HG03565 (cell line): ENCODE results near the gene SPARC.
A peak's percentile ranks its signal among the peaks of the same experiment; 100 is the strongest.

Experiments
- ATAC-seq: cut with Tn5 transposase; IDR thresholded peaks from one replicate; pipeline ENCODE4 v1.9.1; 2021; ENCODE audit warnings: mild to moderate bottlenecking, moderate library complexity; ENCODE audit not compliant: unreplicated experiment

SPARC gene

DNA sequence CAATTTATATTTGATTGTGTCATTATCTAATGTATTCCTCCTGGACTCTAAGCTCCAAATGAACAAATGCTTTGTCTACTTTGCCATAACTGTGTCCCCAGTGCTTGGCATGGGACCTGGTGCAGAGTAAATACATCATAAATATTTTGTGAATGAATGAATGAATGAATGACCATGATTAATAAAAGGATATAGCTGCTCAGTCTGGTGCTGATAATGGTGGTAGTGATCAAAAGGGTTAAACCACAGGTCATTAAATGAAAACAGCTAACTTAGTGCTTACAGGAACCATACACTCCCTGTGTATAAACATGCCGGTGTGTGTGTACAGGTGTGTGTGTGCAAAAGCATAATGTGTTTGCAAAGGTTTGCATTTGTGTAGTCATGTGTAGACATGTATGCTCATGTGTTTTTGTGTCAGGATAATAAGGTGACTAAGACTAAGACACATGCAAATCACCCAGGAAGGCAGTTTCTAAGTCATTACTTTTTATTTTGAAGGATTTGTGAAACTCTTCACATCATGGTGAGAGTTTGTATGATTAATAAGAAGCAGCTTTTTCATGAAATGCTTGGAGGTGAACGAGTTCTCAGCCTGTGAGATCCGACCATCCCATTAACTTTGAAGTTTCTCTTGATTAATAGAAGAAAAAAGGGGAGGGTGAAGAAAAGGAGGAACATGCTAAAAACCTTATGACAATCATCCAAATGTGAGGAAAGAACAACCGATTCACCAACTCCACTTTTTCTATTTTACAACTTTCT, 24.6 kb downstream of the SPARC start:
- peak; percentile 78 for ATAC-seq

DNA sequence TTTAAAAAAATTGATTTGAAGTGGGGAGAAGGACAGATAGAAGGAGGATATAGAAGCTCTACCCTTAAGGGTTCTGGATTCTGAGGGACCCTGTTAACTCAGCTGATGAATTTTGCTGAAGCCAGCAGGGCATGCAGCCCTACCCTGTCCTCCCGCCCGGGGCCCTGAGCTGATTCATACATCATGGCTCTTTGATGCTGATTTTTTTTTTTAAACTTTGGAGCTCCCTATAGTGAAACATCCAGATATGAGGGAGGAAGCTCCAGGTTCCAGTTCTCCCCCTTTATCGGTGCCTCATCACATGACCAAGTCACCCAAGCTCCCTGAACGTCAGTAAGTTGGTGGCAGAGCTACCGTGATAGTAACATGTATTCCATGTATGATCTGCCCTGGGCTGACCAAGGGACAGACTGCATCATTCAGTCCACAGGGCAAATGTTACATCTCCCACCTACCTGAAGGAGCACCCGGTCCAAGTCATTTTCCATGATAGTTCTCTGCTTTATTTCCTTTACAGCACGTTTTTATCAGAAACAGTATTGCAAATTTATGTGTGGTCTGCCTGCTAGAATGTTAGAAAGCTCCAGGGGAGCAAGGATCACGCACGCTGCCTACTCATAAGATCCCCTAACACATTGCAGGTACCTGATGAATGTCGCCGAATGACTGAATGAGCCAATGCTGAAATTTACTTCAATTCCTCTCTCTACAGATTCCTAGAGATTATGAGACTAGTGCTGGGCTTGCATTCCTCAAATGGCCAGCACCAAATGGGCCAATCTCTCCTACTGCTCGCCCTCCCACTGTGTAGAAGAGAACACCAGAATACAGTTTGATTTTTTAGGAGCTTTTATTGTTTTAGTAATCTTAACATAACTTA, 25.9 kb downstream of the SPARC start:
- no peak for ATAC-seq

DNA sequence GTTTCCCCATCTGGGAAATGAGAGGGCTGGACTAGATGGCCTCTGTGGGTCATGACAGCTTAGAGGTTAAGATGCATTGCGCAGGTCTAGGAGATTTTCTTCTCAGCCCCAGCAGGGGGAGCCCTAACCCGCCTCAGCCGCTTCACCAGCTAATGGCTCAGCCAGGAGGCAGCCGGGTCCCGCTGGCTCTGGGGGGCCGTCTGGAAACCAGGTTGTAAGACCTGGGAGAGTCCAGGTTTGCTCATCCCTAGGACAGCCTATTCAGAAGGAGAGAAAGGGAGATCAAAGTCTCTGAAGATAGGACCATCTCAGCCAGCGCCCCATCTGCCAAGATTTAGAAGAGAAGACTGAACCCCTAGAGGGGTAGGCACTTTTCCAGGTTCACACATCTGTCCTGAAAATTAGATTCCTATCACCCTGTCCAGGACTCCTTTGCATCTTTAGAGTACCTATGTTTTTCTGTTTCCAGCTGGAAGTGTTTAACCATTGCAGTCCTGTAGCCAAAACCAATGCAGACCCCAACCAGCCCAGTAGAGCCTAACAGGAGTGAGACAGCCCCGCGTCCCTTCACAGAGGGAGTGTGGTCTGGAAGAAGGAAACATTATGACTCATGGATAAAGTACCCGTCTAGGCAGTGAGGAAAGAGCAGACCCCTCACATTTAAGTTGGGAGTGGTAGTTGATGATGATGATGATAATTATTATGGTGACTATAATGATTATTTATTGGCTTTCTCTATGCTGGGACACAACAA, 27.5 kb downstream of the SPARC start:
- peak; percentile 60 for ATAC-seq

DNA sequence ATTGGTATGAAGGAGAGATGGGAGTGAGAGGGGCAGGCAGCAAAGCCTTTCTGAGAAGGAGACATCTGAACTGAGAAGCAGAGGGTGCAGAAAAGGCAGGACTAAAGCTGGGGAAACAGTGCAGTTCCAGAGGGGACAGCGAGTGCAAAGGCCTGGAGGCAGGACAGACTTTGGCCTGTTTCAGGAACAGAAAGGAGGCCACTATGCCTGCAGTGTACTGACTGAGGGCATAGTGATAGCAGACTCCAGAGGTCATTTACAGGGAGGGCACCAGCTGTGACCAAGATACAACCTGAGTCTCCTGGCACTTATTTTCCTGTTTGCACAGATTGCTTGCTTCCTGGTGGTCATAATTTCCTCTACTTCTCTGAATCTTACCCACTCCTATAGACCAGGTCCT, 29.6 kb downstream of the SPARC start:
- ATAC-seq: no peak

DNA sequence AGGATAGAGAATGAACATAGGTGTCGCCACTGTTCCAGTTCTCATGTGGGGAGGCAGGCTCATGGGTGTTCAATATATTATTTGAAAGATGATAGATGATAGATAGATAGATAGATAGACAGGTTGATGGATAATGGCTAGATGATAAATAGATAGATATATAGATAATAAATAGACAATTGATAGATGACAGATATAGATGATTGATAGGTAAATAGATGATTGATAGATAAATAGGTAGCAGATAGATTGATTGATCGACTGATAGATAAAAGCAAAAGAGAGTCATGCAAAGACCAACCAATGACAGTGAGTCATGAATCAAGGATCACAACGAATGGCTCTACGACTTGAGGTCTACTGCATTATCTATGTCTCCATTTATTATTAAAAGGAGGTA, 30.4 kb downstream of the SPARC start:
- ATAC-seq: no peak

DNA sequence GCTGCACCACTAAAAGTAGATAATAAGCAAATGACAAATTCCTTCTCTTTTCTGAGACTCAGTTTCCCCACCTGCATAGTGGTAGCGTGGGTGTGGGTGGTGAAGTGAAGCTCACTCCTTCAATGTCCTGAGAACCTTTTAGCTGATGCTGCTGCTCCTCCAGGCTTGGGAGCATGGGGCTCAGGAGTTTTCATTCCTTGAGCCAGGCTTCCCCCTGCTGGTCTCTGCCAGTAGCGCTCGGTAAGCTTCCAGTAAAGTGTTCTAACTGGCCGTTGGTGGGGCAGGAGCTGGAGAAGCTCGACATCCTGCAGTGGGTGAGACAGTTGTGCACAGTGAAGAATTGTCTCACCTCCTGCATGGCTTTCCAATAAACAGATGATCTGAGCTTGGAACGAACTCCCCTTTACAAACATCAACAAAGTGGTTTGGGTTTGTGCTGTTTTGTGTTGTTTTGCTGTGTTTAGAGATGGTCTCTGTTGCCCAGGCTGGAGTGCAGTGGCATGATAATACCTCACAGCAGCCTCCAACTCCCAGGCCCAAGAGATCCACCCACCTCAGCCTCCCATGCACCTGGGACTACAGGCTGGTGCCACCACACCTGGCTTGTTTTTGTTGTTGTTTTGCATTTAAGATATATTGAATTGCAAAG, 34.6 kb downstream of the SPARC start:
- ATAC-seq: peak; percentile 88

DNA sequence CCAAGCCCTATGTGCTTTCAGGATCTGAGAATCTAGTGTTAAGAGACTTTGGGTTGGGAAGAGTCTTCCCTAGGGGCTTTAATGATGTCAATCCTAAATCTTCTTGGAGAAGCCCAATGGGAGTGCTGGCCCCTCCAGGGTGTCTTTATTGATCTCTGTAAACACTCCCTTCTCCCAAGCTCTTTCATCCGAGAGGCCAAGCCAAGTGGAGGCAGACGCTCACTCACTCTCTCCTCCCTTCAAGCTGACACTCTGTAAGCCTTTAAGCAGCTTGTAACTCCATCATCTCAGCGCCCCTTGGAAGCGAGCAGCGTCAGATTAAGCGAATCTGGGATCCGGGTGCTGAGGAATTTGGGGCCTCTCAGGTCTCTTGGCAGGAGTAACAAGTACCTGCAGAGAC, 37.7 kb downstream of the SPARC start:
- no peak for ATAC-seq

DNA sequence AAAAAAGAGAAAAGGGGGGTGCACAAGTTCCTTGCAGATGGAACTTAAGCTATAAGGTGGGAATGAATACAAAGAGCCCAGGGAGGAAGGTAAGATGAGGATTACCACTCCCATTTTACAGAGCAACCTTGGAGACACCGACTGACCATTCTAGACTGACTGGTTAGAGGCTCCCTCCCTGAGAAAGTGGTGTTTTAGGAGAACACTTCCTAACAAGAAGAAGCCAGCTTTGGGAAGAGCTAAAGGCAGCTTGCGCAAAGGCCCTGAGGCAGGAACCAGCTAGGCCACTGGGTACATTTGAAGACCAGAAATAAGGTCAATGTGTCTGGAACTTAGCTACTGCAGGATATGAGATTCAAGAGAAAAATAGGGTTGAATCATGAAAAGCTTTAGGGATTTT, 38.6 kb downstream of the SPARC start:
- no peak for ATAC-seq

DNA sequence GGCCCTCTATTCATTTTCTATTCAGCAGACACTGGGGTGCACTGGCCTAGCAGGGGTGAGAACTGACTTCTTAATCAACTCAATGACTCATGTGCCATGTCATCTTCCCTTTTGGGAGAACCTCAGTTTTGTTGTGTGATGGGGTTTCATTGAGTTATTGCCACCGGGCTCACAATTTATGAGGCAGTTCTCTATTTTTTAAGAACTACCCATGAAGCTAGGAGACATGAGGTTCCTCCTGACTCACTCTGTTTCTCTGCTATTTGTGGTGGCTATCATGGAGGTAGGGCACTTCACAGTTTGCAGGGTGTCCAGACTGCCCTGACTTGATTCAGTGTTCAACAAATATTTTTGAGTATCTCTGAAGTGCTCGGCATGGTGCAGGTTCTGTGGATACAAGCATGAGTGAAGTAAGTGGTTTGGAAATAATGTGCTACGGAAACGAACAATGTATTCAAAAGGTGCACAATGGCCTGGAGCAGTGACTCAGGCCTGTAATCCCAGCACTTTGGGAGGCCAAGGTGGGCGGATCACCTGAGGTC, 39.3 kb downstream of the SPARC start:
- no peak for ATAC-seq

DNA sequence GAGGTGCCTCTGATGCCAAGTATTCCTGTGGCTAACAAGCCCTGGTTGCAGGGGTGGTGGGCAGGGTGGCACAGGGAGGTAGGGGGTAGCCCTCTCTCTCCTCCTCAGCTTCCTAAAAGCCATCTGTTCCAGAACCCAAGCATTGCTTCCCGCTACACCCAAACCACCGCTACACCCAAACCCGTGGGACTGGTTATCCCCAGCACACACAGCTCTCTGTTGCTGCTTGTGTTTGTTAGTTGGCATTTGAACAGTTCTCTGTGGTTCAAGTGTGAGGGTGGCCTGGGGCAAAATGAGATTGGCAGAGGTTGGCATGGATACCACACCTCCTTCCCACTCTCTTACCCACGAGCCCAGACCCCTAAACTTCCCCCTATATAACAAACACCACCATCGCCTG, 40.4 kb downstream of the SPARC start:
- ATAC-seq: no peak

DNA sequence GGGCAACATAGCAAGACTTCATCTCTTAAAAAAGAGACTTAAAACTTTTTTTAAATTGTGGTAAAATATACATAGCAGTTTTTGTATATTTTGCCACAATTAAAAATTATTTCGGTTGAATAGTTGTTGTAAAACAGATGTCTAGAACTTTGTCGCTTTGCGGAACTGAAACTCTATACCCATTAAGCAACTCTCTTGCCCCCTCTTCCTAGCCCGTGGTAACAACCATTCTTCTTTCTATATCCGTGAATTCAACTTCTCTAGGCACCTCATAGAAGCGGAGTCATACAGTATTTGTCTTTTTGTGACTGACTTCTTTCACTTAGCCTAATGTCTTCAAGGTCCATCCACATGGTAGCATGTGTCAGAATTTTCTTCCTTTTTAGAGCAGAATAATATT, 43.3 kb downstream of the SPARC start:
- ATAC-seq: no peak

DNA sequence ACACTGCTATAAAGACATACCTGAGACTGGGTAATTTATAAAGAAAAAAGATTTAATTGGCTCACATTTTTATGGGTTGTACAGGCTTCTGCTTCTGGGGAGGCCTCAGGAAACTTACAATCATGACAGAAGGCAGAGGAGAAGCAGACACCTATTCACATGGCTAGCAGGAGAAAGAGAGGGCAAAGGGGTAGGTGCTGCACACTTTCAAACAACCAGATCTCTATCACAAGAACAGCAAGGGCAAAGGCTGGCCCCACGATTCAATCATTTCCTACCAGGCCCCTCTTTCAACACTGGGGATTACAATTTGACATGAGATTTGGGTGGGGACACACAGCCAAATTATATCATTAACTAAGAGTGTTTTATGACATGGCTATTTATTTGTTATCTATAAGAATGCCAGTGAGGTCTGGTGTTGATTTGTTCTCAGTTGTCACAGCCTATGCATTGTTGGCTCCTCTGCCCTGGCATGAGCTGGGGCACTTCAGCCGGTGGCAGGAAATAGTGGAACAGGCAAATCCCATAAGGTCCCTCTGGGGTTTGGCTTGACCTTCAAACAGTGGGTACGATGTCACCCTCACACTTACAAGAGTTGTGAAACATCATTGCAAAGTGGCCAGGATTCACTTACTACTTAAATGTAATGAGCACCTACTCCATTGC, 44.1 kb downstream of the SPARC start:
- ATAC-seq: no peak

DNA sequence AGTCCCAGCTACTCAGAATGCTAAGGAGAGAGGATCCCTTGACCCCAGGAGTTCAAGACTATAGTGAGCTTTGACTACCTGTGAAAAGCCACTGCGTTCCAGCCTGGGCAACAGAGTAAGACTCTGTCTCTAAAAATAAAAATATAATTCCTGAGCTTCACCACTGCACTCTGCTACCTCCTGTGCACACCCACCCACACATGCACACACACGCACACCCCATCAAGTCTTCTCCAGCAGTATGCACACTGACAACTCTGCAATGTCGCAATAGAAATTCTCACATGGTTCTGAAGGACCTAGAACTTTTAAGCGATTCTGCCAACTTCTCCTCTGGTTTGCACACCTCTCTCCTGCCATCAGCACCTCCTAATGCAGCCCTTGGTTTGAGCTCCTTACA, 48.1 kb downstream of the SPARC start:
- no peak for ATAC-seq

DNA sequence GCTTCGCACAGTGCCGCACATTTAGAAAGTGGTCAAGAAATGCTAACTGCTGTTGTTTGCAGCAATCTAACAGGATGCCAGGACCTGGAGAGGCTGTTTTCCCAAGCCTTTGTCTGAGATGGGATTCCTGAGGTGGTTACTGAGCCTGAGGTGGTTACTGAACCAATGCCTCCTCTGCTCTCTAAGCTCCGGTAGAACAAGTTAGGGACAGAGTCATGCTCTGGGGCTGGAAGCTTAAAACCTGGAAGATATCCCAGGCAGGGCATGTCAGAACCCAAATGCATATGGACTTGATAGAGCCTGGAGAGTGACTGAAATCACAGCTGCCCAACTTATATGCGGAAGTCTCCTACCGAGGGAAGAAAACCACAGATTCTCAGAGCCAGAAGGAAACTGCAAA, 49.0 kb downstream of the SPARC start:
- no peak for ATAC-seq

DNA sequence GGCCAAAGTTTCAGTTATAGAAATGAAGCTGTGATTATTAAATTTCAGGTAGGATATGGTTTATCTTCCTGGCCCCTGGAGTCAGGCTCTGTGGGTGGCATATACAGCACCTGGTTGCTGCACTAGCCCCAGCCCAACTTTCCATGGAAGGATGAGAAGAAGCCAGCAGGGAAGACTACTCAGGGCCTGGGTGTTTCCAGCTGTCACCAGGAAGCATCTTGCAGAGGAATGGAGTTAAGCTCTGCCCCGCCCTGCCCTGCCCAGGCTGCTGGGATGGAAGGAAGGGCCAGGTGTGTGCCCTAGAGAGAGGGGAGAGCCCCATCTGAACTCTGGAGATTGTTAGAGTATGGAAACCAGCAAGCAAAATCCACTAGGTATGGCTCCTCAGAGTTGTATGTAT, 52.8 kb downstream of the SPARC start:
- ATAC-seq: no peak

DNA sequence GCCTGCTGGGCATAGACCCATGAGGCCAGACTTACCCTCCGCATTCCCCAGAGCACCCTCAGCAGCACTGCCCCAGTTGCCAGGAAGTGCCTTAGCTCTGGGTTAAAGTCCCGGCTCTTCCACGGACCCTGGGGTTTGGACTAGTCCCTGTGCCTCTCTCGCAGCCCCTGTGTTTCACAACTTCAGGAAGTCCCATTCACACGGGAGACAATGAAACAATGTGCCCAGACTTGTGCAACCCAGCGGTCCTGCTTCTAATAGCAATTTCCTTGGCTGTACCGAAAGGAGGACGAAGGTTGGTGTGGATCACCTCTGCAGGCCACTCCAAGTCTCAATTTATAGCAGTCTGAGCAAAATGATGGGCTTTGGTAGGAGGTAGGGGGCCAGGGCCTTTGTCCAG, 53.8 kb downstream of the SPARC start:
- no peak for ATAC-seq

DNA sequence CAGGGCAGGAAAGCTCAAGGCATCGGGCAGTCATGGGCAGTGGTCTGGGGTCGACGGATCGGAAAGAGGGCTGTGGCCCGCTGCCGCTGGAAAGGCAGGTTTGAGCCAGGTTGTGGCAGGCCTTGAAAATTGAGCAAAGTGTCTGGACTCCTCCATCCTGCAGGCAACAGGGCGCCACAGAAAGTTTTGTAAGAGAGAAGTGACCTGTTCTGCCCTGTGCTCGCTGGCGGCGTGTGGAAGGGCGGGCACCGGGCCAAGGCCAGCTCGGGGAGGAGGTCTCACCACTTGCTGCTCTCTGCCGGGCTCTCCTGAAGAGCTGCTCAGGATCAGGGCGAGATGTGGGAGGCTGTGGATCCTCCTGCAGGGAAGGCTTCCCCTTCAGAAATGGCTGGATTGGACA, 54.2 kb downstream of the SPARC start:
- no peak for ATAC-seq

DNA sequence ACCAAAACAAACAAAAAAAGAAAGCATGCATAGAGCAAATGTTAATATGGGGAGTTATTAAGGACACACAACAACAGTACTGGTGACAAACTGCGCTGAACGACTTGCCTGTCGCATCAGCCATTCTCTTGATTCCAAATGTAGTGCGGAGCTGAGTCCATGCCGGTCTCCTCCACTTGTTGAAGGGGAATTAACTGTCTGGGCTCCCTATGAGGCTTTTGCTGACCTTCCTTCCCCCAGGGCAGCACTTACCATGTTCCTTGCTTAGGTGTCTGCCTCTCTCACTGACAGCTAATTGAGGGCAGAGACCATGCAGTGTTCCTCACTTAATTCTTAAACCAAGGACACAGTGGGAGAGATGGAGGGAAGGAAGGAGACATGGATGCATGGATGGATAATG, 54.8 kb downstream of the SPARC start:
- no peak for ATAC-seq

DNA sequence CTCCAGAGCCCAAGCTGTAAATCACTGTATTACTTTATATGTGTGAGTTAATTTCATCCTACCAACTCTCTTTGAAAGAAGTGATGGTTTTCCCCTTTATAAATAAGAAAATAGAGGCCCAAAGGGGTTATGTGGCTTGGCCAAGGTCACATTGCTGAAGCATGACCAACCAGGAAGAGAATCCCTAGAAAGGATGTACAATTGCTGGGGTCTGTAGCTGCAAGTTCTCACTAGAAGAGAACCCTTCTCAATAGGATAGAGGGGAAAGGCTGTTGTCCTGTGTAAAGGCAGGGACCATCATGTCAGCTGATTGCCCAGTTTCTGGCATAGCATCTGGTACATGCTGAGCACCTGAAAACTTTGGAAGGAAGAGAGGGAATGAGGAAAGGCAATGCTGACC, 56.6 kb downstream of the SPARC start:
- no peak for ATAC-seq

DNA sequence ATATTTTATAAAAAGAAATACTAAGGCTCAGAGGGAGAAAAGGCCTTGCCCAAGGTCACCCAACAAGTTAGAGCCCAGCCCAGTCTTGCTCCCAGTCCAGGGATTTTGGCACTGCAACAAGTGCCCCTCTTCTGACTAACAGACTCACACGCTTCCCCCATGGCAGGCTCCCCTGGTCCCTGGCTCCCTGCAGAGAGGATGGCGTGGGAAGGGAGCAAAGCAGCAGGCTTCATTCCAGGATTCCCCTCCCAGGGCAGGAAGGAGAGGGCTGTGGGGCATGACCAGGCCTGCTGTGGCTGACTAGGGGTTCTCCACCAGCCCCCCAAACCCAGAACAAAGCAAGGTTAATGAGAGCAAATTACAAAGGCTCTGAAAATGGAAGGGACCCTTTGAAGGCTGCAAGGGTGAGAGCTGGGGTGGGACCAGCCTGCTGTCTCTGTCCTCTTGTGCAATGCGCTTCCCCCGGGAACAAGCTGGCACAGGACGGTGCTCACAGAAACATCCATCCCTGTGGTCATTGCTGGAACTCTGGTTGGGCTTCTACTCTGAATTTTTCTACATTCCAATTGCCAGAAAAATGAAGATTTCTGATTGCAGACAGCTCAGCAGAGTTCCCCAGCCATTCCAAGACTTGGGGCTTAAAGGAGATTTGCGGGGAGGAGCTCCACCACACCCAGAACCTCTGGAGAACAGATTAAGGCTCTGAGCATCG, 58.4 kb downstream of the SPARC start:
- no peak for ATAC-seq
